ENCODE data around the gene TP53TG3C. TPM values are rescaled to one million over a fixed set of nuclear protein-coding genes. Genes with fewer than 3 reads are reported as not detected.
"Not testable (repeated sequence)": the region's sequence is repeated elsewhere in the genome, so short reads cannot be mapped to it uniquely, and the experiment has no call there.

Gene TP53TG3C
- total RNA-seq: not detected

DNA sequence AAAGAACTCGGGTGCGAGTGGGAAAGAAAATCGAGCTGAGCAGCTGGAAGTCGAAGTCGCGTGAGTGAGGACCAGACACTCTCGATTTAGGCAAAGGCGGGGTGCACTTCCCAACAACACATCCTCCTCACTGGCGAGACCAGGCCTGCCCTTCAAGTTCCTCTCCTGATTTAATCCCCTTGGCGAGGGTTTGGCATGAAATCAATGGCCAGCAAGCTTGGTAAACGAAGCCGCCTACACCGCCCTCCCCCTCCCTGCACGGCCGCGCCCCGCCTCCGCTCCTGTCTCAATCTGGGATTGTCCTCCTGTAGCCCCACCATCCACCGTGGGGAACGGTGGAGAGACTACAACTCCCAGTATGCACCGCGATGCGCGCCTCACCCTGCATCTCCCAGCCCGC is at the start of gene TP53TG3C:
Gene TP53TG3C (plus strand): TSS at position 301 of the 400 bp plus-strand sequence. CDS start 68 bp downstream, at position 369.
- not testable (repeated sequence) for DNase-seq (ENCODE audit: low spot score)

Other genes with a start within 250 kb of the TP53TG3C start
- gene TP53TG3E, start 110.1 kb downstream of the TP53TG3C start, total RNA-seq: not detected
- gene TP53TG3B, start 166.6 kb downstream of the TP53TG3C start, total RNA-seq: not detected